HEK293 (cell line): Measurements from ENCODE around the gene RPS6KA2.

Source experiments
- CTCF ChIA-PET: fragments of 350-600 bp; formaldehyde crosslinking; extraction: SDS; loops from one replicate; lab custom pipeline; 2021; ENCODE audit warnings: antibody characterized with exemption; lab: Yijun Ruan, JAX
- POLR2A ChIA-PET: fragments of 300-600 bp; formaldehyde crosslinking; extraction: SDS; loops from one replicate; lab custom pipeline; 2020; ENCODE audit warnings: antibody characterized with exemption, inconsistent platforms; lab: Yijun Ruan, JAX
- H3K27ac ChIP-seq: fragments of 200-500 bp; sonication (Bioruptor generic); 2 replicates; pipeline ENCODE4 v1.5.1; 2014; ENCODE audit warnings: low read depth, low read length, control low read depth, inconsistent platforms; ENCODE audit errors: extremely low read depth
- H3K36me3 ChIP-seq, 2 experiments: fragments of 200-500 bp in 1 of 2; sonication (Bioruptor generic) in 1 of 2; 1 replicate in 1 of 2; 2 replicates in 1 of 2; pipeline ENCODE4 v1.5.1; 2014 to 2017; ENCODE audit warnings: inconsistent platforms in 2 of 2, low read length in 2 of 2; ENCODE audit not compliant: control insufficient read depth in 2 of 2, insufficient read depth in 1 of 2
- H3K4me1 ChIP-seq: fragments of 200-500 bp; sonication (Bioruptor generic); 2 replicates; pipeline ENCODE4 v1.5.1; 2014; ENCODE audit warnings: mild to moderate bottlenecking, low read length, inconsistent platforms; ENCODE audit not compliant: control insufficient read depth, insufficient read depth
- H3K4me3 ChIP-seq: 2 replicates; pipeline ENCODE4 v1.5.1; 2011; ENCODE audit warnings: low read depth, mild to moderate bottlenecking, control low read depth, low read length, moderate library complexity
- H3K9me3 ChIP-seq: fragments of 200-500 bp; sonication (Bioruptor generic); 2 replicates; pipeline ENCODE4 v1.5.1; 2014; ENCODE audit warnings: low read depth, low read length, inconsistent platforms; ENCODE audit not compliant: control insufficient read depth, insufficient read depth
- BCL11A ChIP-seq: fragments of 450-650 bp; formaldehyde crosslinking; IDR thresholded peaks from 2 replicates; pipeline ENCODE4 v1.5.1; 2016; ENCODE audit warnings: low read depth, missing biosample characterization, missing genetic modification characterization
- GLI2 ChIP-seq: fragments of 450-650 bp; formaldehyde crosslinking; IDR thresholded peaks from 2 replicates; pipeline ENCODE4; 2017; ENCODE audit warnings: missing biosample characterization, missing genetic modification characterization, low read depth, borderline replicate concordance
- KLF1 ChIP-seq: fragments of 450-650 bp; formaldehyde crosslinking; IDR thresholded peaks from 2 replicates; pipeline ENCODE4 v1.5.1; 2016; ENCODE audit warnings: missing biosample characterization, missing genetic modification characterization
- ZEB2 ChIP-seq: fragments of 450-650 bp; formaldehyde crosslinking; IDR thresholded peaks from 2 replicates; pipeline ENCODE4 v1.5.1; 2016; ENCODE audit warnings: missing biosample characterization, missing genetic modification characterization
- ZFHX2 ChIP-seq: fragments of 450-650 bp; formaldehyde crosslinking; conservative IDR thresholded peaks from 2 replicates; pipeline ENCODE4 v1.5.1; 2016; ENCODE audit warnings: missing biosample characterization, missing genetic modification characterization
- ZFP41 ChIP-seq: fragments of 450-650 bp; formaldehyde crosslinking; IDR thresholded peaks from 2 replicates; pipeline ENCODE4 v1.5.1; 2016; ENCODE audit warnings: missing biosample characterization, missing genetic modification characterization, borderline replicate concordance
- ZNF114 ChIP-seq: fragments of 450-650 bp; formaldehyde crosslinking; IDR thresholded peaks from 2 replicates; pipeline ENCODE4 v1.5.0; 2017; ENCODE audit warnings: missing biosample characterization, missing genetic modification characterization
- ZNF157 ChIP-seq: fragments of 450-650 bp; formaldehyde crosslinking; IDR thresholded peaks from 2 replicates; pipeline ENCODE4 v1.5.1; 2016; ENCODE audit warnings: missing biosample characterization, missing genetic modification characterization
- ZNF174 ChIP-seq: fragments of 450-650 bp; formaldehyde crosslinking; IDR thresholded peaks from 2 replicates; pipeline ENCODE4 v1.5.0; 2017; ENCODE audit warnings: missing biosample characterization, mild to moderate bottlenecking, missing genetic modification characterization
- ZNF211 ChIP-seq: fragments of 450-650 bp; formaldehyde crosslinking; IDR thresholded peaks from 2 replicates; pipeline ENCODE4 v1.5.1; 2016; ENCODE audit warnings: low read depth, missing biosample characterization, missing genetic modification characterization
- ZNF302 ChIP-seq: fragments of 450-650 bp; formaldehyde crosslinking; IDR thresholded peaks from 2 replicates; pipeline ENCODE4 v1.5.1; 2016; ENCODE audit warnings: missing biosample characterization, missing genetic modification characterization, low read depth
- ZNF366 ChIP-seq: fragments of 450-650 bp; formaldehyde crosslinking; conservative IDR thresholded peaks from 2 replicates; pipeline ENCODE4 v1.5.1; 2016; ENCODE audit warnings: missing biosample characterization, missing genetic modification characterization
- ZNF37A ChIP-seq: fragments of 450-650 bp; IDR thresholded peaks from 2 replicates; pipeline ENCODE4 v1.5.1; 2018; ENCODE audit warnings: missing biosample characterization, missing genetic modification characterization
- ZNF521 ChIP-seq: fragments of 450-650 bp; formaldehyde crosslinking; IDR thresholded peaks from 2 replicates; pipeline ENCODE4 v1.5.1; 2017; ENCODE audit warnings: missing biosample characterization, mild to moderate bottlenecking, missing genetic modification characterization
- ZNF624 ChIP-seq: fragments of 450-650 bp; formaldehyde crosslinking; IDR thresholded peaks from 2 replicates; pipeline ENCODE4 v1.5.1; 2017; ENCODE audit warnings: missing biosample characterization, missing genetic modification characterization
- ZNF776 ChIP-seq: fragments of 450-650 bp; formaldehyde crosslinking; IDR thresholded peaks from 2 replicates; pipeline ENCODE4 v1.5.0; 2017; ENCODE audit warnings: missing biosample characterization, missing genetic modification characterization, borderline replicate concordance
- ZNF777 ChIP-seq: fragments of 450-650 bp; formaldehyde crosslinking; IDR thresholded peaks from 2 replicates; pipeline ENCODE4 v1.5.1; 2017; ENCODE audit warnings: missing biosample characterization, missing genetic modification characterization, borderline replicate concordance
- ZNF792 ChIP-seq: fragments of 450-650 bp; formaldehyde crosslinking; IDR thresholded peaks from 2 replicates; pipeline ENCODE4 v1.5.1; 2016; ENCODE audit warnings: missing biosample characterization, missing genetic modification characterization
- TF ChIP-seq, protein P1 (sequence below): fragments of 450-650 bp; formaldehyde crosslinking; IDR thresholded peaks from 2 replicates; pipeline ENCODE4 v1.5.1; 2017; ENCODE audit warnings: missing biosample characterization, missing genetic modification characterization
- TF ChIP-seq, protein P2 (sequence below): fragments of 450-650 bp; formaldehyde crosslinking; IDR thresholded peaks from 2 replicates; pipeline ENCODE4 v1.5.1; 2016; ENCODE audit warnings: missing biosample characterization, missing genetic modification characterization
- TF ChIP-seq, protein P3 (sequence below): fragments of 450-650 bp; formaldehyde crosslinking; IDR thresholded peaks from 2 replicates; pipeline ENCODE4 v1.5.1; 2016; ENCODE audit warnings: missing biosample characterization, missing genetic modification characterization, low read depth

RPS6KA2 gene

DNA sequence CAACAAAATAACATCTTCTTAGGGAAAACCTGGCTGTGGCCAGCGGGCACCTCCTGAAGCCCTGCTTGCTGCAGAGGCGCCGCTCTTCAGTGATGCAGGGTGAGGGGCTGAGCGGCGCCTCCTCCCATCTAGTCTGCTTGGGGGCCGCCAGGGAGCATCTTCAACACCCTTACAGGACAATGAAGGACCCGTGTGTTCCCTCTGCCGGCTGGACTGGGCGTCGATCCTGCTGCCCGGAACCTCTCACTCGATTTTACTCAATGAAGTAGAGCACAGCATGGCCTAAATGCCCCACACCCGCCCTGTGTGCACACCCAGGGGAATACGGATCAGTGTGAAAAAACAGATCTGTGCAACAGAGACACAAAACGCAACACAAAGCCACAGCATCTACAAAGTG, 215.8 kb downstream of the RPS6KA2 start (continued):
- TF ChIP-seq ZNF211: no peak
- no peak for TF ChIP-seq ZNF157 (tag by site-specific recombination)
- TF ChIP-seq, protein P1, sequence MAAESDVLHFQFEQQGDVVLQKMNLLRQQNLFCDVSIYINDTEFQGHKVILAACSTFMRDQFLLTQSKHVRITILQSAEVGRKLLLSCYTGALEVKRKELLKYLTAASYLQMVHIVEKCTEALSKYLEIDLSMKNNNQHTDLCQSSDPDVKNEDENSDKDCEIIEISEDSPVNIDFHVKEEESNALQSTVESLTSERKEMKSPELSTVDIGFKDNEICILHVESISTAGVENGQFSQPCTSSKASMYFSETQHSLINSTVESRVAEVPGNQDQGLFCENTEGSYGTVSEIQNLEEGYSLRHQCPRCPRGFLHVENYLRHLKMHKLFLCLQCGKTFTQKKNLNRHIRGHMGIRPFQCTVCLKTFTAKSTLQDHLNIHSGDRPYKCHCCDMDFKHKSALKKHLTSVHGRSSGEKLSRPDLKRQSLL (tag by site-specific recombination): no peak
- TF ChIP-seq ZNF114 (tag by site-specific recombination): no peak
- TF ChIP-seq, all 188 proteins: peak for 0

DNA sequence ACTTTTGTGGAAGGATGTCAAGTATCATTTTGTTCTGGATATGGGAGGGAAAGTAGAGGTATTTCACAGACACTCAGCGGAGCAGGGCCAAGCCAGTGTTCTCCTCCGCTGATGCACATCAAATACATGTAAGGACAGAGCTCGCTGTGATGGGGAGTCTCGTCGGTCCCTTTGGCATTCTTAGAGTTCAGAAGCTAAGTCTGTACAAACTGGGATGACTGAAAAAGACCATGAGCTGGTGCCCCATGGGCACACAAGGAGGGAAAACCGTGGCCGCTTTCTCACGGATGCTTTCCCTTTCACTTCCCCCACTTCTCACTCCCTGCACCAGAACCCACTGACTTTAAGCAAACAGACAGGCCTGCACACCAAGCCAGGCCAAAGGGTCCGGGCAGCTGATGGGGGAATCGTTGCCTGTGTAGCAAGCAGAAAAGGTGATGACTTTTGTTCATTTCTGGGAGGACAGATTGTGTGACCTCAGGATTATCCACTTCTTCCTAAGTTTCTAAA, 216.6 kb downstream of the RPS6KA2 start:
- no peaks in the 10 kb centered on the region for H3K9me3 ChIP-seq
- no peaks in the 10 kb centered on the region for H3K4me1 ChIP-seq
- no peak overlapping the region for H3K27ac ChIP-seq
- H3K36me3 ChIP-seq: no peaks in the 10 kb centered on the region
- no peak overlapping the region for H3K4me3 ChIP-seq
- TF ChIP-seq, protein P2, sequence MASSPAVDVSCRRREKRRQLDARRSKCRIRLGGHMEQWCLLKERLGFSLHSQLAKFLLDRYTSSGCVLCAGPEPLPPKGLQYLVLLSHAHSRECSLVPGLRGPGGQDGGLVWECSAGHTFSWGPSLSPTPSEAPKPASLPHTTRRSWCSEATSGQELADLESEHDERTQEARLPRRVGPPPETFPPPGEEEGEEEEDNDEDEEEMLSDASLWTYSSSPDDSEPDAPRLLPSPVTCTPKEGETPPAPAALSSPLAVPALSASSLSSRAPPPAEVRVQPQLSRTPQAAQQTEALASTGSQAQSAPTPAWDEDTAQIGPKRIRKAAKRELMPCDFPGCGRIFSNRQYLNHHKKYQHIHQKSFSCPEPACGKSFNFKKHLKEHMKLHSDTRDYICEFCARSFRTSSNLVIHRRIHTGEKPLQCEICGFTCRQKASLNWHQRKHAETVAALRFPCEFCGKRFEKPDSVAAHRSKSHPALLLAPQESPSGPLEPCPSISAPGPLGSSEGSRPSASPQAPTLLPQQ: no peak
- TF ChIP-seq ZFP41 (tag by site-specific recombination) (no peak), KLF1 (tag by site-specific recombination) (no peak), ZNF624 (tag by site-specific recombination) (no peak), ZNF777 (no peak), BCL11A (tag by site-specific recombination) (no peak), GLI2 (no peak), ZNF776 (no peak), ZNF792 (no peak), ZNF521 (tag by site-specific recombination) (no peak), ZFHX2 (tag by site-specific recombination) (no peak), ZNF302 (tag by site-specific recombination) (no peak), ZNF366 (tag by site-specific recombination) (no peak), ZNF174 (tag by site-specific recombination) (no peak), ZNF37A (tag by site-specific recombination) (no peak), ZEB2 (no peak)
- TF ChIP-seq, protein P3, sequence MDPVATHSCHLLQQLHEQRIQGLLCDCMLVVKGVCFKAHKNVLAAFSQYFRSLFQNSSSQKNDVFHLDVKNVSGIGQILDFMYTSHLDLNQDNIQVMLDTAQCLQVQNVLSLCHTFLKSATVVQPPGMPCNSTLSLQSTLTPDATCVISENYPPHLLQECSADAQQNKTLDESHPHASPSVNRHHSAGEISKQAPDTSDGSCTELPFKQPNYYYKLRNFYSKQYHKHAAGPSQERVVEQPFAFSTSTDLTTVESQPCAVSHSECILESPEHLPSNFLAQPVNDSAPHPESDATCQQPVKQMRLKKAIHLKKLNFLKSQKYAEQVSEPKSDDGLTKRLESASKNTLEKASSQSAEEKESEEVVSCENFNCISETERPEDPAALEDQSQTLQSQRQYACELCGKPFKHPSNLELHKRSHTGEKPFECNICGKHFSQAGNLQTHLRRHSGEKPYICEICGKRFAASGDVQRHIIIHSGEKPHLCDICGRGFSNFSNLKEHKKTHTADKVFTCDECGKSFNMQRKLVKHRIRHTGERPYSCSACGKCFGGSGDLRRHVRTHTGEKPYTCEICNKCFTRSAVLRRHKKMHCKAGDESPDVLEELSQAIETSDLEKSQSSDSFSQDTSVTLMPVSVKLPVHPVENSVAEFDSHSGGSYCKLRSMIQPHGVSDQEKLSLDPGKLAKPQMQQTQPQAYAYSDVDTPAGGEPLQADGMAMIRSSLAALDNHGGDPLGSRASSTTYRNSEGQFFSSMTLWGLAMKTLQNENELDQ: no peak
- ChIA-PET POLR2A (interaction anchor here (0.9 kb wide), 1 partner anchor 217 kb away, joined by 4 read pairs; no protein-coding TSS in a partner anchor), CTCF (no interaction called here)
